ENCODE data around the gene EBP.

- TF ChIP-seq CTCF (IDR thresholded peaks at IDR 0.05) (no peak), POLR2AphosphoS5 (IDR thresholded peaks at IDR 0.05) (no peak)
Measured at GRCh38 chrX:48473704-48473990, 48.0 kb upstream of the EBP start.

Data from prostate gland (tissue), 2 donors.